ENCODE results near the gene YPEL1. TPM values are rescaled to one million over a fixed set of nuclear protein-coding genes. Genes with fewer than 3 reads are reported as not detected.

The YPEL1 gene
- total and polyA plus RNA-seq, 4 donors, result 0.83 to 4.8 (median 2.2) TPM

- 93% methylated on average over 6 of the region's 6 CpGs for WGBS
- H3K9me3 ChIP-seq (ENCODE audit: control insufficient read depth in 4 of 4, low read length in 3 of 4), result no peaks in the 10 kb centered on the region
- no peak overlapping the region for H3K27ac ChIP-seq (ENCODE audit: low read depth in 1 of 2, low read length in 2 of 2)
- H3K36me3 ChIP-seq (ENCODE audit: control insufficient read depth in 4 of 4, insufficient read depth in 3 of 4, low read depth in 1 of 4, low read length in 3 of 4), result peaks cover 13 to 49% (median 25%) of the 10 kb centered on the region in 4 donors
- H3K4me1 ChIP-seq (ENCODE audit: control insufficient read depth in 4 of 4, insufficient read depth in 4 of 4, low read length in 3 of 4), result peaks cover 0 to 4% (median 2%) of the 10 kb centered on the region in 4 donors
- no peak overlapping the region for H3K9ac ChIP-seq (ENCODE audit: low read depth in 1 of 2, low read length in 2 of 2)
- DNase-seq (ENCODE audit: low spot score), result no peak
- no peak for TF ChIP-seq FOXA2 (IDR thresholded peaks at IDR 0.05)
- H3K4me3 ChIP-seq (ENCODE audit: low read depth in 1 of 3, low read length in 3 of 3), result no peak overlapping the region
- H3K27me3 ChIP-seq (ENCODE audit: control insufficient read depth in 4 of 4, insufficient read depth in 4 of 4, low read length in 3 of 4), result no peaks in the 10 kb centered on the region
Observed at GRCh38 chr22:21696115-21696514, 39.5 kb downstream of the YPEL1 start.

DNA sequence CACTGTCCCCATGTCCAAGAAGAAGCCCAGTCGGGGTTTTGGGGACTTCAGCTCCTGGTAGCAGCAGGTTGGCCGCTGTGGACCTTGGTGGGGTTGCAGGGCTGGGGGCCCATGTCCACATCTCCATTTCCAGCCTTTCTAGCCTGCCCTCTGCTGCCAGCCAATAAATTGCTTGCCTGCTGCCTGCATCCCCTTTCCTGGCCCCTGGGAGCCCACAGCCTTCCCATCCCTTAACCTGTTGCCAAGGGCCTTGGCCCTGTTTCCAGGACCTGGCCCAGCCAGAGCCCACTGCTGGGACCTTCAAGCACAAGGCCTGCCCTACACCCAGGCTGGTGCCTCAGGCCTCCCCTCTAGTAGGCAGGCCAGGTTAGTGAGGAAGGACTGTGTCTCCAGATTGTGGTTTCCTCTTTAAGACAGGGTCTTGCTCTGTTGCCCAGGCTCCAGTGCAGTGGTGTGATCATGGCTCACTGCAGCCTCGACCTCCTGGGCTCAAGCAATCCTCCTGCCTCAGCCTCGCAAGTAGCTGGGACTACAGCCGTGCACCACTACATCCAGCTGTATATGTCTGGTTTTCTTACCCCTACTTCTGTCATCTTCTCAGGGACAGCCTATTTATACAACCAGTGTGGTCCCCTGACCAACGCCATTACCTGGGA, 40.0 kb downstream of the YPEL1 start:
- H3K4me1 ChIP-seq (ENCODE audit: control insufficient read depth in 4 of 4, insufficient read depth in 4 of 4, low read length in 3 of 4), result peaks cover 0 to 4% (median 0%) of the 10 kb centered on the region in 4 donors
- peaks cover 13 to 50% (median 24%) of the 10 kb centered on the region in 4 donors for H3K36me3 ChIP-seq (ENCODE audit: control insufficient read depth in 4 of 4, insufficient read depth in 3 of 4, low read depth in 1 of 4, low read length in 3 of 4)
- 95% methylated on average over 6 of the region's 6 CpGs for WGBS
- DNase-seq (ENCODE audit: low spot score), result no peak
- no peak for TF ChIP-seq HNF4A (conservative IDR thresholded peaks at IDR 0.05)
- TF ChIP-seq HNF4G (IDR thresholded peaks at IDR 0.05), result no peak
- TF ChIP-seq, protein P1, sequence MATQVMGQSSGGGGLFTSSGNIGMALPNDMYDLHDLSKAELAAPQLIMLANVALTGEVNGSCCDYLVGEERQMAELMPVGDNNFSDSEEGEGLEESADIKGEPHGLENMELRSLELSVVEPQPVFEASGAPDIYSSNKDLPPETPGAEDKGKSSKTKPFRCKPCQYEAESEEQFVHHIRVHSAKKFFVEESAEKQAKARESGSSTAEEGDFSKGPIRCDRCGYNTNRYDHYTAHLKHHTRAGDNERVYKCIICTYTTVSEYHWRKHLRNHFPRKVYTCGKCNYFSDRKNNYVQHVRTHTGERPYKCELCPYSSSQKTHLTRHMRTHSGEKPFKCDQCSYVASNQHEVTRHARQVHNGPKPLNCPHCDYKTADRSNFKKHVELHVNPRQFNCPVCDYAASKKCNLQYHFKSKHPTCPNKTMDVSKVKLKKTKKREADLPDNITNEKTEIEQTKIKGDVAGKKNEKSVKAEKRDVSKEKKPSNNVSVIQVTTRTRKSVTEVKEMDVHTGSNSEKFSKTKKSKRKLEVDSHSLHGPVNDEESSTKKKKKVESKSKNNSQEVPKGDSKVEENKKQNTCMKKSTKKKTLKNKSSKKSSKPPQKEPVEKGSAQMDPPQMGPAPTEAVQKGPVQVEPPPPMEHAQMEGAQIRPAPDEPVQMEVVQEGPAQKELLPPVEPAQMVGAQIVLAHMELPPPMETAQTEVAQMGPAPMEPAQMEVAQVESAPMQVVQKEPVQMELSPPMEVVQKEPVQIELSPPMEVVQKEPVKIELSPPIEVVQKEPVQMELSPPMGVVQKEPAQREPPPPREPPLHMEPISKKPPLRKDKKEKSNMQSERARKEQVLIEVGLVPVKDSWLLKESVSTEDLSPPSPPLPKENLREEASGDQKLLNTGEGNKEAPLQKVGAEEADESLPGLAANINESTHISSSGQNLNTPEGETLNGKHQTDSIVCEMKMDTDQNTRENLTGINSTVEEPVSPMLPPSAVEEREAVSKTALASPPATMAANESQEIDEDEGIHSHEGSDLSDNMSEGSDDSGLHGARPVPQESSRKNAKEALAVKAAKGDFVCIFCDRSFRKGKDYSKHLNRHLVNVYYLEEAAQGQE (IDR thresholded peaks at IDR 0.05), result no peak
- TF ChIP-seq YY1 (IDR thresholded peaks at IDR 0.05), result no peak
- TF ChIP-seq, protein P2, sequence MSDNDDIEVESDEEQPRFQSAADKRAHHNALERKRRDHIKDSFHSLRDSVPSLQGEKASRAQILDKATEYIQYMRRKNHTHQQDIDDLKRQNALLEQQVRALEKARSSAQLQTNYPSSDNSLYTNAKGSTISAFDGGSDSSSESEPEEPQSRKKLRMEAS (IDR thresholded peaks at IDR 0.05), result no peak
- TF ChIP-seq, protein P3, sequence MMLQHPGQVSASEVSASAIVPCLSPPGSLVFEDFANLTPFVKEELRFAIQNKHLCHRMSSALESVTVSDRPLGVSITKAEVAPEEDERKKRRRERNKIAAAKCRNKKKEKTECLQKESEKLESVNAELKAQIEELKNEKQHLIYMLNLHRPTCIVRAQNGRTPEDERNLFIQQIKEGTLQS (IDR thresholded peaks at IDR 0.05), result no peak
- TF ChIP-seq, protein P4, sequence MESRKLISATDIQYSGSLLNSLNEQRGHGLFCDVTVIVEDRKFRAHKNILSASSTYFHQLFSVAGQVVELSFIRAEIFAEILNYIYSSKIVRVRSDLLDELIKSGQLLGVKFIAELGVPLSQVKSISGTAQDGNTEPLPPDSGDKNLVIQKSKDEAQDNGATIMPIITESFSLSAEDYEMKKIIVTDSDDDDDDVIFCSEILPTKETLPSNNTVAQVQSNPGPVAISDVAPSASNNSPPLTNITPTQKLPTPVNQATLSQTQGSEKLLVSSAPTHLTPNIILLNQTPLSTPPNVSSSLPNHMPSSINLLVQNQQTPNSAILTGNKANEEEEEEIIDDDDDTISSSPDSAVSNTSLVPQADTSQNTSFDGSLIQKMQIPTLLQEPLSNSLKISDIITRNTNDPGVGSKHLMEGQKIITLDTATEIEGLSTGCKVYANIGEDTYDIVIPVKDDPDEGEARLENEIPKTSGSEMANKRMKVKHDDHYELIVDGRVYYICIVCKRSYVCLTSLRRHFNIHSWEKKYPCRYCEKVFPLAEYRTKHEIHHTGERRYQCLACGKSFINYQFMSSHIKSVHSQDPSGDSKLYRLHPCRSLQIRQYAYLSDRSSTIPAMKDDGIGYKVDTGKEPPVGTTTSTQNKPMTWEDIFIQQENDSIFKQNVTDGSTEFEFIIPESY (IDR thresholded peaks at IDR 0.05), result no peak
- no peak for TF ChIP-seq EGR1 (IDR thresholded peaks at IDR 0.05; ENCODE audit: low read depth in 2 of 2)
- TF ChIP-seq GABPA (IDR thresholded peaks at IDR 0.05 in 1 of 2, conservative IDR thresholded peaks at IDR 0.05 in 1 of 2), result no peak
- no peak for TF ChIP-seq FOXA2 (IDR thresholded peaks at IDR 0.05)
- no peak for TF ChIP-seq RAD21 (IDR thresholded peaks at IDR 0.05)
- TF ChIP-seq, protein P5, sequence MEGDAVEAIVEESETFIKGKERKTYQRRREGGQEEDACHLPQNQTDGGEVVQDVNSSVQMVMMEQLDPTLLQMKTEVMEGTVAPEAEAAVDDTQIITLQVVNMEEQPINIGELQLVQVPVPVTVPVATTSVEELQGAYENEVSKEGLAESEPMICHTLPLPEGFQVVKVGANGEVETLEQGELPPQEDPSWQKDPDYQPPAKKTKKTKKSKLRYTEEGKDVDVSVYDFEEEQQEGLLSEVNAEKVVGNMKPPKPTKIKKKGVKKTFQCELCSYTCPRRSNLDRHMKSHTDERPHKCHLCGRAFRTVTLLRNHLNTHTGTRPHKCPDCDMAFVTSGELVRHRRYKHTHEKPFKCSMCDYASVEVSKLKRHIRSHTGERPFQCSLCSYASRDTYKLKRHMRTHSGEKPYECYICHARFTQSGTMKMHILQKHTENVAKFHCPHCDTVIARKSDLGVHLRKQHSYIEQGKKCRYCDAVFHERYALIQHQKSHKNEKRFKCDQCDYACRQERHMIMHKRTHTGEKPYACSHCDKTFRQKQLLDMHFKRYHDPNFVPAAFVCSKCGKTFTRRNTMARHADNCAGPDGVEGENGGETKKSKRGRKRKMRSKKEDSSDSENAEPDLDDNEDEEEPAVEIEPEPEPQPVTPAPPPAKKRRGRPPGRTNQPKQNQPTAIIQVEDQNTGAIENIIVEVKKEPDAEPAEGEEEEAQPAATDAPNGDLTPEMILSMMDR (IDR thresholded peaks at IDR 0.05; ENCODE audit: low read depth, low read length, missing input control), result no peak
- no peak for TF ChIP-seq JUND (IDR thresholded peaks at IDR 0.05)
- no peak for TF ChIP-seq NR2F2 (IDR thresholded peaks at IDR 0.05)
- no peak for TF ChIP-seq RXRA (IDR thresholded peaks at IDR 0.05)
- no peak for TF ChIP-seq FOXA1 (IDR thresholded peaks at IDR 0.05)
- no peak for TF ChIP-seq SP1 (IDR thresholded peaks at IDR 0.05)
- H3K27me3 ChIP-seq (ENCODE audit: control insufficient read depth in 4 of 4, insufficient read depth in 4 of 4, low read length in 3 of 4), result no peaks in the 10 kb centered on the region
- H3K27ac ChIP-seq (ENCODE audit: low read depth in 1 of 2, low read length in 2 of 2), result no peak overlapping the region
- no peak overlapping the region for H3K9ac ChIP-seq (ENCODE audit: low read depth in 1 of 2, low read length in 2 of 2)
- H3K9me3 ChIP-seq (ENCODE audit: control insufficient read depth in 4 of 4, low read length in 3 of 4), result no peaks in the 10 kb centered on the region
- no peak overlapping the region for H3K4me3 ChIP-seq (ENCODE audit: low read depth in 1 of 3, low read length in 3 of 3)

Measured in liver (tissue), 9 donors.